Stimulated activated CD8-positive, alpha-beta memory T cell treated with anti-CD3 and anti-CD28 coated beads, Interleukin-15, amount 100 ng/mL, for 48 hours (primary cell): ENCODE results near the gene ESRRB.

Experiments
- DNase-seq, 2 donors: peaks; one replicate each; pipeline ENCODE4 v3.0.0-alpha.2; 2020; ENCODE audit warnings: low read depth in 2 of 2

ESRRB gene

DNA sequence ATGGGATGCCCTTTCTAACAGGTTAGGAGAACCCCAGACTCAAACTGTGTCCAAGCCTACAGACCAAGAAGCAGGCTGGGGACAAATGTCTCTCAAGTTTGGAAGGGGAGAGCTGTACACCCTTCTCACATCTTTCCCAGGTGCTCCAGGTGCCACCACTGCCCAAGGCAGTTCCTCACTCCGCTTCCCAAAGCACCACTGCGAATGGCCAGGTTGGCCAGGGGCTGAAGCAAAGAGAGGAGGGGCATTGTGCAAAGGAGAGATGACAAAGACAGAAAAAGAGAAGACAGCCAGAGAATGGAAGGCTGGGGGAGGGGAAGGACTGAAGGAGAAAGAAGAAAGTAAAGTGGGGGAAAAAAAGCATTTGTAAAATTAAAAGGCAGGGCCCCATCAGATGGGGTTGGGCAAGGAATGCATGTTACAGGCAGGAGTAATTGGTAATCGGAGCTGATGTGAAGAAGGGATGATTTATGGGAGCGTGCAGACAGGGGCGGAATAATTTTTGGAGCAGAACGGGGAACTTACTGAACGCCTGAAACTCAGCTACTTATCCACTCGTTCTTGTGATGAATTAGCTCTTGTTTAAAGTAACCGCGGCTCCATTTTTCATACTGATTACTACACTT, 165.8 kb downstream of the ESRRB start:
- DNase-seq: no peak

DNA sequence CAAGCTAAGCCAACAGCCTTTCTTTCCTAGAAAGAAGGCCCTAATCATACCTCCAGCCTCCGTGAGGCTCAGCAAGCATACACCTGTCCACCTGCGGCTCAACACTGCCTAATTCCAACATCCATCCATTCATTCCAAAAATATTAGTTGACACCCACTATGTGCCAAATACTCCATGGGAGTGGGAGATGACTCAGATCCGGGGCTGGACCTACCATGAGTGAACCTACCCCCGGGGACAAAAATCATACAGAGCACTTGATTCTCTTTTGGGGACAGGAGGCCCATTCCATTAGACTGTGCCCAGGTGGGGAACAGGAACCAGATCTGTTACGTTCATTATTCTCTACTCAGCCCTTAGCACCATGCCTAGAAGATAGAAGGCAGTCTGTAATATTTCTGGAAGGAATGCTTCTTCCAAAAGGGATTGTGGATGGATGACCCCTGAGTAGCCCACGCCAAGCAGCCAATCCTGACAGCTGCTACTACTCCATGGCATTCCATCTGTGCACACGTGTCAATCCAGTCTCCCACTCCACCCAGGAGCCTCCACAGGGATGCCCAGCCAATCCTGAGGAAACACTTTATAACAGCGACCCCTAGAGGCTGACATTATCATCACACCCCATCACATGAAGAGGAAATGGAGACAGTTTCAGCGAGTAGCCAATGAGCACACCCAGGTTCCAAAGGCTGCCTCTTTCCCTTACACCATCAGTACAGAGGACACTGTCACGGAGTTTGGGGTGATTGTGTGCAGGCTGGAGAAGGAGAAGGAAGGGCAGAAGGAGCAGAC, 170.7 kb downstream of the ESRRB start:
- no peak for DNase-seq

DNA sequence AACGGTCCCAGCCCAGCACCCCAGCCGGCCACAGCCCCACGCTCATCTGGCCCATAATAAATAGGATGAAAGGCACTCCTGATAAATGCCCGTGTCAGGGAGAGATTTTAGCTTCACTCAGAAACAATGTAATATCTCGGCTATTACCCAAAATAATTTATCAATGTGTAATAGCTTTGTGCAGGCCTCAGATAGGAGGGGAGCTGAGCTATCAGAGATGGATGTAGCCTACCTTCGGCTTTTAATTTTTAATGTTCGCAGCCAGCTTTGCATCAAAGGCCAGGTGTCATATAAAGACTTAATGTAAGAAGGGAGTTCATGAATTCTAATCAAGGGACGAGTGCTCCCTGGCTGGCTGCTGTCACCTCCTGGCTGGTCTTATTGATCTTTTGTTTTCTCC, 171.9 kb downstream of the ESRRB start:
- DNase-seq: no peak

DNA sequence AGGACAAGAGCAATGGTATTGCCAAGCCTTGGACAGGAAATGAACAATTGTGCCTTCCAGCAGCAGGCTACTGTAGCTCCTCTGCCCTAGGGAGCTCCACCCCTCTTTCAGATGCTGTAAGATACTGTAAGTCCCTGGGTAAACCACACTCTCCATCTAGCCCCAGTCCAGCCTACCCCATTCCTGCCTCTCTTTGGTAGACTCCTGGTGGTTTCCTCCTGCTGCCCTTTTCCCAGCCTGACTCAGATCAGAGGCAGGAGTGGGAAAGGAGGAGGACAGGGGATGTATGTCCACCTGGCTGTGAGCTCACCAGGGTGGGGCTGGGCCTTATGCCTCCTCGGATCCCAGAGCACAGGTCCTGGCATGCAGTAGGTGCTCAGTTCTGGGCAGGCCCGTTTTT, 174.6 kb downstream of the ESRRB start:
- DNase-seq: no peak

DNA sequence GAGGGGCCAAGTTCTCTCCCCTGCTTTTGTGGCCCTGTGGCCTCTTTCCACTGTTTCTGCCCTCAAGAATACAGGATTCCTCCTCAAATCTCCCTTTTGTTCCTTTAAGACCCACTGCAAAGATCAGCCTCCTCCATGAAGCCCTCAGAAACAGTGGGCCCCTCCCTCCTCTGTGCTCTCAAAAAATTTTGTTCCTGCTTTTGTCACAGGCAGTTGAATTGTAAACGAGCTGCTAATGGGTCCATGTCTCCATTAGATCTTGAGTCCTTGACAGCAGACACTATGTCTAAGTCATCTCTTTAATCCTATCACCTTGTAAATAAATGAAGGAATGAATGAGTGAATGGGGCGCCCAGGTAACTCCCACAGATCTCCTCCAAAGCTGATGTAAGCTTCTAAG, 175.2 kb downstream of the ESRRB start:
- DNase-seq: no peak
